ENCODE measurements around the gene PRXL2A.

DNA sequence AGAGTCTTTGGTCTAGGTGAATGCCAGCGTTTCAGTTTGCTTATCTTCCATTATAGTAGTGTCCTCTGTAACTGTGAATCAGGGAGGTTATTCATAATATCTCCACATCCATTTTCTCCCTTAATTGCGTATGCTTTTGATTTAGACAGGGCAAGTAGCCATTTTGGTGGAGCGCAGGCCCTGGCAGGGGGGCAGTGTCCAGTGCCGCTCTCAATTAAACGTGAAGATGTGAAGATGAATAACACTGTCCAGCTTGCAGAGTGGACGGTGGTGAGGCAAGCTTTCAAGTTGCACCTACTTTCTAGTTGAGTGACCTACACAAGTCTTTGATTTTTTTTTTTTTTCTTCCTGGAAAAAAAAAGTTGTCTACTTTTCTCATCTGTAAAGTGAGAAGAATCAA lies 50.3 kb downstream of the PRXL2A start:
- no peak for TF ChIP-seq POLR2A (IDR thresholded peaks at IDR 0.05)
- TF ChIP-seq, protein P1, sequence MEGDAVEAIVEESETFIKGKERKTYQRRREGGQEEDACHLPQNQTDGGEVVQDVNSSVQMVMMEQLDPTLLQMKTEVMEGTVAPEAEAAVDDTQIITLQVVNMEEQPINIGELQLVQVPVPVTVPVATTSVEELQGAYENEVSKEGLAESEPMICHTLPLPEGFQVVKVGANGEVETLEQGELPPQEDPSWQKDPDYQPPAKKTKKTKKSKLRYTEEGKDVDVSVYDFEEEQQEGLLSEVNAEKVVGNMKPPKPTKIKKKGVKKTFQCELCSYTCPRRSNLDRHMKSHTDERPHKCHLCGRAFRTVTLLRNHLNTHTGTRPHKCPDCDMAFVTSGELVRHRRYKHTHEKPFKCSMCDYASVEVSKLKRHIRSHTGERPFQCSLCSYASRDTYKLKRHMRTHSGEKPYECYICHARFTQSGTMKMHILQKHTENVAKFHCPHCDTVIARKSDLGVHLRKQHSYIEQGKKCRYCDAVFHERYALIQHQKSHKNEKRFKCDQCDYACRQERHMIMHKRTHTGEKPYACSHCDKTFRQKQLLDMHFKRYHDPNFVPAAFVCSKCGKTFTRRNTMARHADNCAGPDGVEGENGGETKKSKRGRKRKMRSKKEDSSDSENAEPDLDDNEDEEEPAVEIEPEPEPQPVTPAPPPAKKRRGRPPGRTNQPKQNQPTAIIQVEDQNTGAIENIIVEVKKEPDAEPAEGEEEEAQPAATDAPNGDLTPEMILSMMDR (IDR thresholded peaks at IDR 0.05) = no peak

Measured in lower leg skin (tissue), 3 donors.